CD4-positive, CD25-positive, alpha-beta regulatory T cell (primary cell): Measurements from ENCODE around the gene KHDC4. TPM values are rescaled to one million over a fixed set of nuclear protein-coding genes. Genes with fewer than 3 reads are reported as not detected.
A peak's percentile ranks its signal among the peaks of the same experiment; 100 is the strongest.

ENCODE experiments used
- ATAC-seq, 2 donors: fragments of 150-1000 bp; cut with Tn5 transposase; one replicate each; pipeline ENCODE4 v1.10.0; 2021; ENCODE audit warnings: low read depth in 2 of 2, moderate number of reproducible peaks in 2 of 2, moderate library complexity in 1 of 2
- DNase-seq, 3 donors: peaks; one replicate each; pipeline versions ENCODE4 v3.0.0 to v3.0.0-alpha.2; 2012 to 2022; ENCODE audit warnings: mixed read lengths in 1 of 3
- H3K27ac ChIP-seq: one replicate; pipeline ENCODE4 v1.7.0; 2013; ENCODE audit warnings: mild to moderate bottlenecking, low read length; ENCODE audit not compliant: insufficient read depth, poor library complexity, severe bottlenecking
- H3K27me3 ChIP-seq: one replicate; pipeline ENCODE4 v1.7.0; 2013; ENCODE audit warnings: low read length; ENCODE audit not compliant: control insufficient read depth, insufficient read depth
- H3K36me3 ChIP-seq: one replicate; pipeline ENCODE4 v1.7.0; 2013; ENCODE audit warnings: mild to moderate bottlenecking, low read length, moderate library complexity; ENCODE audit not compliant: control insufficient read depth, insufficient read depth
- H3K4me1 ChIP-seq: 2 replicates; pipeline ENCODE4 v1.7.0; 2013; ENCODE audit warnings: mild to moderate bottlenecking, low read length; ENCODE audit not compliant: insufficient read depth, control insufficient read depth, poor library complexity, severe bottlenecking
- H3K4me3 ChIP-seq: one replicate; pipeline ENCODE4 v1.7.0; 2013; ENCODE audit warnings: low read depth, mild to moderate bottlenecking, low read length, moderate library complexity
- H3K9me3 ChIP-seq, 2 experiments: 1 replicate in 1 of 2; 2 replicates in 1 of 2; pipeline ENCODE4 v1.7.0; 2013; ENCODE audit warnings: low read length in 2 of 2, mild to moderate bottlenecking in 1 of 2, moderate library complexity in 1 of 2; ENCODE audit not compliant: control insufficient read depth in 2 of 2
- H3K27ac Mint-ChIP-seq, 3 donors: one replicate each; pipeline ENCODE4 v1.8.0; 2020 to 2022; ENCODE audit warnings: mild to moderate bottlenecking in 3 of 3, mixed read lengths in 3 of 3, moderate library complexity in 2 of 3
- H3K27me3 Mint-ChIP-seq: one replicate; pipeline ENCODE4 v1.8.0; 2022; ENCODE audit warnings: mild to moderate bottlenecking, mixed read lengths
- H3K36me3 Mint-ChIP-seq: one replicate; pipeline ENCODE4 v1.8.0; 2020; ENCODE audit warnings: mixed read lengths
- H3K4me1 Mint-ChIP-seq, 4 donors: one replicate each; pipeline ENCODE4 v1.8.0; 2020 to 2022; ENCODE audit warnings: mixed read lengths in 4 of 4, mild to moderate bottlenecking in 1 of 4
- H3K4me3 Mint-ChIP-seq, 4 donors: one replicate each; pipeline ENCODE4 v1.8.0; 2020 to 2022; ENCODE audit warnings: mild to moderate bottlenecking in 4 of 4, mixed read lengths in 4 of 4, moderate library complexity in 3 of 4
- H3K9me3 Mint-ChIP-seq, 7 donors: one replicate each; pipeline ENCODE4 v1.8.0; 2020 to 2022; ENCODE audit warnings: mixed read lengths in 7 of 7, mild to moderate bottlenecking in 3 of 7, moderate library complexity in 2 of 7
- polyA plus RNA-seq, 4 donors: library from polyadenylated mRNA; unstranded; fragments of 300-500 nt; fragmentation: Illumina TruSeq; gene quantifications; one replicate each; pipeline ENCODE4 v1.2.3, GENCODE V29; 2021
- total RNA-seq: library from RNA; stranded (reverse); gene quantifications from one replicate; pipeline ENCODE4 v1.2.3, GENCODE V29; 2022

KHDC4 gene
- total and polyA plus RNA-seq, 5 donors from 2014 or later, result 7.4 to 60.1 (median 8.6) TPM

- ATAC-seq (peak; percentile 62 to 67), DNase-seq (peak; percentile 70 to 90 (median 72))
- peaks cover 6% of the 10 kb centered on the region for H3K36me3 ChIP-seq
- H3K27ac ChIP-seq, result peak within 1 kb of the TSS; percentile 86
- peak within 1 kb of the TSS; percentile 92 for H3K4me3 ChIP-seq
- H3K9me3 ChIP-seq, result no peaks in the 10 kb centered on the region
- Mint-ChIP-seq H3K27ac (peak within 1 kb of the TSS; percentile 95 to 98 (median 95)), H3K4me1 (peaks cover 6 to 77% (median 51%) of the 10 kb centered on the region in 4 donors), H3K4me3 (peak within 1 kb of the TSS; percentile 92 to 100 (median 99)), H3K36me3 (peaks cover 15% of the 10 kb centered on the region), H3K27me3 (no peaks in the 10 kb centered on the region), H3K9me3 (peaks cover 0 to 1% (median 0%) of the 10 kb centered on the region in 7 donors)
- no peaks in the 10 kb centered on the region for H3K27me3 ChIP-seq
- peaks cover 82% of the 10 kb centered on the region for H3K4me1 ChIP-seq
Measured at GRCh38 chr1:155978325-155978972, 44.2 kb upstream of the KHDC4 start, which contains the start of gene ARHGEF2. TSS of gene ARHGEF2 (minus strand) at chr1:155978547. CDS start at chr1:155978427, 120 bp downstream.

DNA sequence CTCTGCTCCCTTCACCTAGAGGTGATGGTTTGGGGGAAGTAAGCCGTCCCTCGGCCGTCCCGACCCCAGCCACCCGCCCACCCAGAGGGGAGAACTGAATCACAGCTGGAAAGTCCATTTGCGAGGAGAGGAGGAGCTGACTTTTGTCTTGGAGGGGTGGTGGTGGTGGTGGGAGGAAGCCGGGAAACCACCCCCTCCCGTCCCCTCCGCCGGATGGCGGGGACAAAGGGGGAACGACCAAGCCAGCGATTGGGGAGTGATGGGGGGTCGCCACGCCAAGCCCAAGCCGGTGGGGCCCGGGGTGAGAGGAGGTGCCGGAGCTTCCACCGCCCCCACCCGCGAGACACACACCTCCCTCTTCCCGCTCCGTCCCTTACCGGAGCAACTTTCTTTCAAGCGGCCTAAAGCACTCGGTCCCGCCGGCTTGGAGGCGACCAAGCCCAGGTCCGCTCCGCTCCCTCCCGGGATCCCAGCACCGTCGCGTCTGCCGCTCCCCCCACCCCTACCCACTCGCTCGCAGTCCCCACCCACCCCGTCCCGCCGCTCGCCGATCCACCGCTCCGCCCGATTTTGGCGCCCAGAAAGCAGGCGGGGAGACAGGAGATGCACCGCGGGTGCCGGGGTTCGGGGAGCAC, 43.6 kb upstream of the KHDC4 start:
- Mint-ChIP-seq H3K27me3 (no peaks in the 10 kb centered on the region), H3K4me1 (peaks cover 6 to 77% (median 57%) of the 10 kb centered on the region in 4 donors), H3K9me3 (peaks cover 0 to 1% (median 0%) of the 10 kb centered on the region in 7 donors), H3K27ac (peak overlapping the region; percentile 95 to 98 (median 95)), H3K4me3 (peak overlapping the region; percentile 92 to 100 (median 99)), H3K36me3 (peaks cover 20% of the 10 kb centered on the region)
- H3K36me3 ChIP-seq, result peaks cover 6% of the 10 kb centered on the region
- no peaks in the 10 kb centered on the region for H3K27me3 ChIP-seq
- peak in 2 of 3 donors; percentile 34 to 41 for DNase-seq
- ATAC-seq, result peak; percentile 5 to 9
- H3K4me3 ChIP-seq, result peak overlapping the region; percentile 92
- H3K4me1 ChIP-seq, result peaks cover 88% of the 10 kb centered on the region
- peak overlapping the region; percentile 86 for H3K27ac ChIP-seq
- H3K9me3 ChIP-seq, result no peaks in the 10 kb centered on the region

GRCh38 chr1:155976913-155977689, 42.9 kb upstream of the KHDC4 start:
- Mint-ChIP-seq H3K9me3 (peaks cover 0 to 1% (median 0%) of the 10 kb centered on the region in 7 donors), H3K4me1 (peaks cover 6 to 77% (median 62%) of the 10 kb centered on the region in 4 donors), H3K27me3 (no peaks in the 10 kb centered on the region), H3K27ac (peak overlapping the region; percentile 94 to 95 (median 95)), H3K36me3 (peaks cover 28% of the 10 kb centered on the region), H3K4me3 (peak overlapping the region; percentile 92 to 100 (median 99))
- Histone ChIP-seq H3K27ac (peak overlapping the region; percentile 86), H3K36me3 (peaks cover 7% of the 10 kb centered on the region), H3K4me1 (peaks cover 90% of the 10 kb centered on the region), H3K9me3 (no peaks in the 10 kb centered on the region), H3K4me3 (peak overlapping the region; percentile 92), H3K27me3 (no peaks in the 10 kb centered on the region)
- no peak for DNase-seq
- peak in 1 of 2 donors; percentile 13 for ATAC-seq

DNA sequence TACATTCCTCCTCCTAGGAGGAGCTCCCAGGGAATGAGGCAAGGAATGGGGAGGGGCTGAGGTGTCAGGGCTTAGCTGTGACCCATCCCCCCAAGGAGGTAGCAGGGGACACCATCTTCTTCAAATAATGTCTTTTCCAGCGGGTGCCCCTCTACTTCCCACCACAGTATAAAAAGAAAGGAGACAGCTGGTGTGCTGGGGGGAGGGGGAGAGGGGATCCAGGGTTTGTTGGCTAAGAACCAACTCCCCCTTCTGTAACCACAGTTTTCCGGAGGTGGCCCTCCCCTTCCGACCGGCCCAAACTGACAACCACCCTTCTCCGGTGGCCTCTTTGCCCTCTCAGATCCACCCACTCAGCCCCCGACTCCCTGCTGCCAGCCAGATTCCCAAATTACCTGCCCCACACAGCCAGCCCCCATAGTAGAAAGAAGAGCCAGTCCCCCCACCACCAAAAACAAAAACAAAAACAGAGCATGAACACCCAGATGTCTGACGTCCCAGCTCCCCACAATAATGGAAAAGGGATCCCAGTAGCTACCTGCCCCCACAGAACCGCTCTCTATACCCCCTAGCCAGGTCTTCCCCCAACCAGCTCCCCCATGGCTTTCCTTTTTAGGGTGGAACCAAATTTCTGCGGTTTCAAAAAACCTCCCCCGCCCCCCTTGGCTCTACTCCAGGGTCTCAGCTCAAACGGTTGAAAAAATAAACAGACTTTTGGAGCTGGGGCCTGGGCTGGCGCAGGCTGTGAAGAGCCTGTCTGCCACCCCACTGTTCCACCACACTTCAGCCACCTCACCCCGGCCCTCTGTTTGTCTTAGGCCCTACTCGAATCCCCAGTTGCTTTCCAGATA, 42.1 kb upstream of the KHDC4 start:
- DNase-seq, result peak; percentile 48 to 61 (median 60)
- H3K9me3 Mint-ChIP-seq, result peaks cover 0 to 1% (median 0%) of the 10 kb centered on the region in 7 donors
- Histone ChIP-seq H3K36me3 (peaks cover 8% of the 10 kb centered on the region), H3K27me3 (no peaks in the 10 kb centered on the region), H3K4me3 (peak overlapping the region; percentile 92), H3K27ac (peak overlapping the region; percentile 86), H3K4me1 (peaks cover 90% of the 10 kb centered on the region), H3K9me3 (no peaks in the 10 kb centered on the region)
- peak overlapping the region; percentile 92 to 100 (median 99) for H3K4me3 Mint-ChIP-seq
- H3K36me3 Mint-ChIP-seq, result peaks cover 28% of the 10 kb centered on the region
- peak overlapping the region; percentile 94 to 95 (median 95) for H3K27ac Mint-ChIP-seq
- H3K27me3 Mint-ChIP-seq, result no peaks in the 10 kb centered on the region
- H3K4me1 Mint-ChIP-seq, result peaks cover 5 to 77% (median 63%) of the 10 kb centered on the region in 4 donors
- ATAC-seq, result peak in 1 of 2 donors; percentile 5

GRCh38 chr1:155975375-155976061, 41.3 kb upstream of the KHDC4 start:
- Histone ChIP-seq H3K36me3 (peaks cover 8% of the 10 kb centered on the region), H3K4me3 (peak overlapping the region; percentile 92), H3K4me1 (peaks cover 90% of the 10 kb centered on the region), H3K27me3 (no peaks in the 10 kb centered on the region), H3K9me3 (no peaks in the 10 kb centered on the region), H3K27ac (peak overlapping the region; percentile 86)
- peak overlapping the region; percentile 92 to 100 (median 99) for H3K4me3 Mint-ChIP-seq
- H3K27ac Mint-ChIP-seq, result peak overlapping the region; percentile 94 to 95 (median 95)
- no peak for DNase-seq
- ATAC-seq, result no peak
- no peaks in the 10 kb centered on the region for H3K27me3 Mint-ChIP-seq
- H3K36me3 Mint-ChIP-seq, result peaks cover 30% of the 10 kb centered on the region
- peaks cover 0 to 77% (median 63%) of the 10 kb centered on the region in 4 donors for H3K4me1 Mint-ChIP-seq
- H3K9me3 Mint-ChIP-seq, result peaks cover 0 to 1% (median 0%) of the 10 kb centered on the region in 7 donors

DNA sequence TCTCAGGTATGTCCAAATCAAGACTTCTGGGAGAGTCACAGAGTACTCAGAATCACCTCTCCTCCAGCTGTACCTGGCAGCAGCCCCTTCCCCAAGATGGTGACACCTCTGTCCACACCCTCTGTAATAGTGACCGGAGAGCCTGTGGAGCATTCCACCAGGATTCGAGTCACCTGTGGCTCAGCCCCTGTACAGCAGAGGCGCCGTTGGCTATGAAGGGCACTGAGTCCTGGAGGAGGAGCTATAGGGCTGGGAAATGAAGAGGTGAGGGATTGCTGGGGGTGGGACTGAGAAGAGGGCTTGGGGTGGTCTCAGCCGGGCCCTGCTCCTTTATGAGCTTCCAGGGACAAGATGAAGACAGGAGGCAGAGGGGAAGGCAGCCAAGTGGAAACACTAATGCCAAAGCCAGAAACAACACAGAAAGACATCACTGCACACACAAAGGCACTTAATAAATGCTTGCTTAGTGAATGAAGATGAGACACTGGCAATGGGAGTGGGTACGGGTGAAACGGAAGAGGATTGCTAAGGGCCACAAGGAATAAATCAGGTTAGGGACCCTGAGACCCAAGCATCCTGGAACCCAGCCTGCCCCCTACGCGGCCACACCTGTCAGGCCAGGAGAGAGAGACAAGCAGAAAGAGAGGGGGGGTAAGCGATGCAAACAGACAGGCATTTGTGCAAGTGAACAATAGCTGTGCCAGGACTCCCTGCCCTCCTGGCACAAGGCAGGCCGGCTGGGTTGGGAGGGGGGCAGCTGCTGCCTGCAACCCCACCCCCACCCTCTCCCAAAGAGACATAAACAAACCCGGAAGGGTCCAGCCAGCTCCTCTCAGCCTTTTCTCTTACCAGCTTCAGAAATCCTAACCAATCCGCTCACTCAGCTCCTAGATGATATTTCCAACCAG, 40.2 kb upstream of the KHDC4 start:
- DNase-seq, result no peak
- Mint-ChIP-seq H3K4me1 (peaks cover 0 to 77% (median 65%) of the 10 kb centered on the region in 4 donors), H3K27me3 (no peaks in the 10 kb centered on the region), H3K36me3 (peaks cover 40% of the 10 kb centered on the region), H3K27ac (peak overlapping the region; percentile 84 to 95 (median 95)), H3K4me3 (peak overlapping the region; percentile 92 to 100 (median 99)), H3K9me3 (peaks cover 0 to 3% (median 0%) of the 10 kb centered on the region in 7 donors)
- Histone ChIP-seq H3K27me3 (no peaks in the 10 kb centered on the region), H3K4me3 (peak overlapping the region; percentile 92), H3K9me3 (no peaks in the 10 kb centered on the region), H3K36me3 (peaks cover 17% of the 10 kb centered on the region), H3K4me1 (peaks cover 90% of the 10 kb centered on the region), H3K27ac (peak overlapping the region; percentile 86)
- ATAC-seq, result no peak
